HEK293 (cell line): ENCODE measurements around the gene SFXN3.

ENCODE experiments used
- CTCF ChIA-PET: fragments of 350-600 bp; formaldehyde crosslinking; extraction: SDS; loops from one replicate; lab custom pipeline; 2021; ENCODE audit warnings: antibody characterized with exemption; lab: Yijun Ruan, JAX
- POLR2A ChIA-PET: fragments of 300-600 bp; formaldehyde crosslinking; extraction: SDS; loops from one replicate; lab custom pipeline; 2020; ENCODE audit warnings: antibody characterized with exemption, inconsistent platforms; lab: Yijun Ruan, JAX
- H3K27ac ChIP-seq: fragments of 200-500 bp; sonication (Bioruptor generic); 2 replicates; pipeline ENCODE4 v1.5.1; 2014; ENCODE audit warnings: low read depth, low read length, control low read depth, inconsistent platforms; ENCODE audit errors: extremely low read depth
- H3K36me3 ChIP-seq, 2 experiments: fragments of 200-500 bp in 1 of 2; sonication (Bioruptor generic) in 1 of 2; 1 replicate in 1 of 2; 2 replicates in 1 of 2; pipeline ENCODE4 v1.5.1; 2014 to 2017; ENCODE audit warnings: inconsistent platforms in 2 of 2, low read length in 2 of 2; ENCODE audit not compliant: control insufficient read depth in 2 of 2, insufficient read depth in 1 of 2
- H3K4me1 ChIP-seq: fragments of 200-500 bp; sonication (Bioruptor generic); 2 replicates; pipeline ENCODE4 v1.5.1; 2014; ENCODE audit warnings: mild to moderate bottlenecking, low read length, inconsistent platforms; ENCODE audit not compliant: control insufficient read depth, insufficient read depth
- H3K4me3 ChIP-seq: 2 replicates; pipeline ENCODE4 v1.5.1; 2011; ENCODE audit warnings: low read depth, mild to moderate bottlenecking, control low read depth, low read length, moderate library complexity
- H3K9me3 ChIP-seq: fragments of 200-500 bp; sonication (Bioruptor generic); 2 replicates; pipeline ENCODE4 v1.5.1; 2014; ENCODE audit warnings: low read depth, low read length, inconsistent platforms; ENCODE audit not compliant: control insufficient read depth, insufficient read depth
- BCL6B ChIP-seq: fragments of 450-650 bp; formaldehyde crosslinking; IDR thresholded peaks from 2 replicates; pipeline ENCODE4 v1.5.1; 2017; ENCODE audit warnings: missing biosample characterization, missing genetic modification characterization
- HOXA7 ChIP-seq: sonication (generic); formaldehyde crosslinking; IDR thresholded peaks from 2 replicates; pipeline ENCODE4 v1.8.1; 2022; ENCODE audit warnings: missing genetic modification reagents, borderline replicate concordance
- HOXC10 ChIP-seq: sonication (generic); formaldehyde crosslinking; IDR thresholded peaks from 2 replicates; pipeline ENCODE4 v1.8.1; 2023; ENCODE audit warnings: mild to moderate bottlenecking, missing genetic modification reagents
- IKZF3 ChIP-seq: fragments of 450-650 bp; IDR thresholded peaks from 2 replicates; pipeline ENCODE4 v1.5.0; 2018; ENCODE audit warnings: missing biosample characterization, mild to moderate bottlenecking, missing genetic modification characterization, moderate library complexity
- KLF10 ChIP-seq: fragments of 450-650 bp; IDR thresholded peaks from 2 replicates; pipeline ENCODE4 v1.5.1; 2018; ENCODE audit warnings: missing biosample characterization, mild to moderate bottlenecking, missing genetic modification characterization
- MEIS1 ChIP-seq: sonication (generic); formaldehyde crosslinking; IDR thresholded peaks from 2 replicates; pipeline ENCODE4 v1.8.1; 2022; ENCODE audit warnings: missing genetic modification reagents, mild to moderate bottlenecking, borderline replicate concordance
- PRDM2 ChIP-seq: fragments of 450-650 bp; formaldehyde crosslinking; IDR thresholded peaks from 2 replicates; pipeline ENCODE4 v1.5.1; 2016; ENCODE audit warnings: missing biosample characterization, missing genetic modification characterization, borderline replicate concordance
- SCRT1 ChIP-seq: fragments of 450-650 bp; formaldehyde crosslinking; IDR thresholded peaks from 2 replicates; pipeline ENCODE4 v1.5.1; 2016; ENCODE audit warnings: missing biosample characterization, missing genetic modification characterization, borderline replicate concordance
- SCRT2 ChIP-seq: fragments of 450-650 bp; formaldehyde crosslinking; IDR thresholded peaks from 2 replicates; pipeline ENCODE4 v1.5.1; 2016; ENCODE audit warnings: missing biosample characterization, missing genetic modification characterization
- SP3 ChIP-seq: fragments of 450-650 bp; formaldehyde crosslinking; IDR thresholded peaks from 2 replicates; pipeline ENCODE4 v1.5.1; 2016; ENCODE audit warnings: missing biosample characterization, missing genetic modification characterization
- SP7 ChIP-seq: fragments of 450-650 bp; formaldehyde crosslinking; IDR thresholded peaks from 2 replicates; pipeline ENCODE4 v1.5.1; 2016; ENCODE audit warnings: missing biosample characterization, missing genetic modification characterization
- ZBTB1 ChIP-seq: fragments of 450-650 bp; formaldehyde crosslinking; IDR thresholded peaks from 2 replicates; pipeline ENCODE4 v1.5.1; 2016; ENCODE audit warnings: missing biosample characterization, missing genetic modification characterization
- ZBTB8A ChIP-seq: fragments of 450-650 bp; formaldehyde crosslinking; IDR thresholded peaks from 2 replicates; pipeline ENCODE4 v1.5.1; 2016; ENCODE audit warnings: missing biosample characterization, missing genetic modification characterization
- ZNF148 ChIP-seq: fragments of 450-650 bp; formaldehyde crosslinking; IDR thresholded peaks from 2 replicates; pipeline ENCODE4 v1.5.0; 2017; ENCODE audit warnings: missing biosample characterization, missing genetic modification characterization, borderline replicate concordance
- ZNF280C ChIP-seq: fragments of 450-650 bp; formaldehyde crosslinking; IDR thresholded peaks from 2 replicates; pipeline ENCODE4 v1.5.1; 2016; ENCODE audit warnings: missing biosample characterization, missing genetic modification characterization
- ZNF324 ChIP-seq: fragments of 450-650 bp; formaldehyde crosslinking; IDR thresholded peaks from 2 replicates; pipeline ENCODE4 v1.5.1; 2016; ENCODE audit warnings: missing biosample characterization, missing genetic modification characterization
- ZNF449 ChIP-seq: fragments of 450-650 bp; formaldehyde crosslinking; IDR thresholded peaks from 2 replicates; pipeline ENCODE4 v1.5.1; 2017; ENCODE audit warnings: missing biosample characterization, mild to moderate bottlenecking, missing genetic modification characterization, moderate library complexity
- ZNF473 ChIP-seq: fragments of 450-650 bp; formaldehyde crosslinking; IDR thresholded peaks from 2 replicates; pipeline ENCODE4 v1.5.1; 2017; ENCODE audit warnings: missing biosample characterization, missing genetic modification characterization
- ZNF501 ChIP-seq: fragments of 450-650 bp; formaldehyde crosslinking; IDR thresholded peaks from 2 replicates; pipeline ENCODE4 v1.5.1; 2016; ENCODE audit warnings: missing biosample characterization, missing genetic modification characterization
- ZNF621 ChIP-seq: fragments of 450-650 bp; formaldehyde crosslinking; IDR thresholded peaks from 2 replicates; pipeline ENCODE4 v1.5.1; 2017; ENCODE audit warnings: missing biosample characterization, missing genetic modification characterization
- ZNF701 ChIP-seq: fragments of 450-650 bp; formaldehyde crosslinking; IDR thresholded peaks from 2 replicates; pipeline ENCODE4 v1.5.1; 2016; ENCODE audit warnings: missing biosample characterization, missing genetic modification characterization
- ZNF837 ChIP-seq: fragments of 450-650 bp; formaldehyde crosslinking; IDR thresholded peaks from 2 replicates; pipeline ENCODE4 v1.5.1; 2016; ENCODE audit warnings: missing biosample characterization, missing genetic modification characterization
- ZXDB ChIP-seq: fragments of 450-650 bp; formaldehyde crosslinking; IDR thresholded peaks from 2 replicates; pipeline ENCODE4 v1.5.1; 2016; ENCODE audit warnings: missing biosample characterization, missing genetic modification characterization

SFXN3 gene

GRCh38 chr10:101067356-101068083 lies 36.5 kb downstream of the SFXN3 start (continued):
- TF ChIP-seq BCL6B (tag by site-specific recombination) (peak; percentile 75; the same call in 1 of the 2 replicates), IKZF3 (tag by site-specific recombination) (peak; percentile 87), ZNF501 (peak; percentile 60), ZNF449 (tag by site-specific recombination) (peak; percentile 74), ZXDB (tag by site-specific recombination) (peak; percentile 91), ZBTB8A (tag by site-specific recombination) (peak; percentile 98)

- POLR2A ChIA-PET: interaction anchor here (0.6 to 1.6 kb wide), 3 partner anchors 9 to 874 kb away, joined by 5 read pairs; no protein-coding TSS in a partner anchor
- Histone ChIP-seq H3K36me3 (no peaks in the 10 kb centered on the region), H3K9me3 (no peaks in the 10 kb centered on the region), H3K4me3 (no peak overlapping the region), H3K4me1 (peaks cover 4% of the 10 kb centered on the region; the same call in 1 of the 2 replicates), H3K27ac (no peak overlapping the region)
- CTCF ChIA-PET: interaction anchor here (0.6 to 6.2 kb wide), 11 partner anchors 11 to 73 kb away, joined by 3 to 61 read pairs (median 15); no protein-coding TSS in a partner anchor
- TF ChIP-seq ZBTB1 (no peak), ZNF621 (tag by site-specific recombination) (no peak), ZNF701 (tag by site-specific recombination) (no peak), HOXA7 (no peak), ZNF280C (tag by site-specific recombination) (no peak), ZNF148 (tag by site-specific recombination) (no peak), KLF10 (tag by site-specific recombination) (no peak), SP7 (no peak), SCRT1 (no peak), ZNF837 (tag by site-specific recombination) (no peak), MEIS1 (CRISPR knock-in tag) (no peak), ZNF473 (tag by site-specific recombination) (no peak), SP3 (no peak), PRDM2 (tag by site-specific recombination) (no peak), ZNF324 (tag by site-specific recombination) (no peak), SCRT2 (tag by site-specific recombination) (no peak), HOXC10 (no peak)
Measured at GRCh38 chr10:101069441-101069840, 38.4 kb downstream of the SFXN3 start.
